HepG2 (cell line): ENCODE results near the gene DNAJC4. TPM values are rescaled to one million over a fixed set of nuclear protein-coding genes. Genes with fewer than 3 reads are reported as not detected.

Experiments used
- CAMTA2 ChIP-seq: sonication (generic); formaldehyde crosslinking; IDR thresholded peaks from 2 replicates; pipeline ENCODE4 v1.4.0; 2020; ENCODE audit warnings: mild to moderate bottlenecking, missing genetic modification reagents, borderline replicate concordance
- CBX5 ChIP-seq: sonication (generic); formaldehyde crosslinking; IDR thresholded peaks from 2 replicates; pipeline ENCODE4 v1.4.0; 2020; ENCODE audit warnings: missing genetic modification reagents, borderline replicate concordance
- ERF ChIP-seq: IDR thresholded peaks from 2 replicates; pipeline ENCODE4 v1.6.1; 2018; ENCODE audit warnings: missing biosample characterization, missing genetic modification reagents
- FOXC1 ChIP-seq: sonication (generic); formaldehyde crosslinking; IDR thresholded peaks from 2 replicates; pipeline ENCODE4 v1.8.0; 2022; ENCODE audit warnings: mild to moderate bottlenecking, missing genetic modification reagents, borderline replicate concordance
- FOXK1 ChIP-seq: sonication (generic); formaldehyde crosslinking; IDR thresholded peaks from 2 replicates; pipeline ENCODE4 v1.4.0; 2020; ENCODE audit warnings: low read depth, missing genetic modification reagents, borderline replicate concordance
- GLI4 ChIP-seq: sonication (generic); formaldehyde crosslinking; IDR thresholded peaks from 2 replicates; pipeline ENCODE4 v1.5.1; 2020; ENCODE audit warnings: missing genetic modification reagents, mild to moderate bottlenecking, moderate library complexity, borderline replicate concordance
- HDAC2 ChIP-seq: sonication (generic); formaldehyde crosslinking; IDR thresholded peaks from 2 replicates; pipeline ENCODE4 v1.4.0; 2020; ENCODE audit warnings: missing genetic modification reagents
- HNF1B ChIP-seq: sonication (generic); formaldehyde crosslinking; IDR thresholded peaks from 2 replicates; pipeline ENCODE4 v1.5.1; 2020; ENCODE audit warnings: mild to moderate bottlenecking, moderate library complexity, missing genetic modification reagents
- IKZF1 ChIP-seq: fragments of 450-650 bp; IDR thresholded peaks from 2 replicates; pipeline ENCODE4 v1.7.1; 2016
- IRF2 ChIP-seq: IDR thresholded peaks from 2 replicates; pipeline ENCODE4 v1.6.1; 2018; ENCODE audit warnings: missing genetic modification reagents, missing compliant biosample characterization
- JUND ChIP-seq: sonication (generic); formaldehyde crosslinking; IDR thresholded peaks from 2 replicates; pipeline ENCODE4 v1.8.0; 2022; ENCODE audit warnings: mild to moderate bottlenecking, missing genetic modification reagents
- KLF13 ChIP-seq: sonication (generic); formaldehyde crosslinking; IDR thresholded peaks from 2 replicates; pipeline ENCODE4 v1.4.0; 2020; ENCODE audit warnings: mild to moderate bottlenecking, missing genetic modification reagents
- KLF16 ChIP-seq, 2 experiments: sonication (generic) in 1 of 2; formaldehyde crosslinking in 1 of 2; IDR thresholded peaks; 2 replicates each; pipeline versions ENCODE4 v1.6.1 to v1.8.0; 2016 to 2023; ENCODE audit warnings: missing genetic modification reagents in 2 of 2, missing compliant biosample characterization in 1 of 2
- MIXL1 ChIP-seq: IDR thresholded peaks from 2 replicates; pipeline ENCODE4 v1.6.1; 2016
- MXD3 ChIP-seq: IDR thresholded peaks from 2 replicates; pipeline ENCODE4 v1.6.1; 2016; ENCODE audit warnings: mild to moderate bottlenecking, missing biosample characterization, missing genetic modification reagents
- SOX13 ChIP-seq, 3 experiments: fragments of 450-650 bp in 1 of 3; sonication (generic) in 1 of 3; formaldehyde crosslinking in 1 of 3; IDR thresholded peaks in 2 of 3; conservative IDR thresholded peaks in 1 of 3; 2 replicates each; pipeline versions ENCODE4 v1.5.0 to v1.6.1; 2016 to 2020; ENCODE audit warnings: antibody characterized with exemption in 1 of 3, mild to moderate bottlenecking in 1 of 3, missing compliant biosample characterization in 1 of 3, missing genetic modification reagents in 1 of 3, moderate library complexity in 1 of 3
- SRY ChIP-seq: sonication (generic); formaldehyde crosslinking; IDR thresholded peaks from 2 replicates; pipeline ENCODE4 v1.8.0; 2022; ENCODE audit warnings: mild to moderate bottlenecking, missing genetic modification reagents
- TRIM22 ChIP-seq: fragments of 450-650 bp; IDR thresholded peaks from 2 replicates; pipeline ENCODE4 v1.6.1; 2017
- ZBTB7A ChIP-seq: sonication (generic); formaldehyde crosslinking; IDR thresholded peaks from 2 replicates; pipeline ENCODE4 v1.8.0; 2022; ENCODE audit warnings: mild to moderate bottlenecking, missing genetic modification reagents
- ZFP36L2 ChIP-seq: sonication (generic); formaldehyde crosslinking; IDR thresholded peaks from 2 replicates; pipeline ENCODE4 v1.4.0; 2020; ENCODE audit warnings: missing genetic modification reagents
- ZNF317 ChIP-seq: sonication (generic); formaldehyde crosslinking; IDR thresholded peaks from 2 replicates; pipeline ENCODE4 v1.5.0; 2020; ENCODE audit warnings: mild to moderate bottlenecking, missing genetic modification reagents
- ZNF33B ChIP-seq: sonication (generic); formaldehyde crosslinking; IDR thresholded peaks from 2 replicates; pipeline ENCODE4 v1.5.1; 2020; ENCODE audit warnings: mild to moderate bottlenecking, missing genetic modification reagents
- ZNF709 ChIP-seq: sonication (generic); formaldehyde crosslinking; IDR thresholded peaks from 2 replicates; pipeline ENCODE4 v1.5.0; 2020; ENCODE audit warnings: mild to moderate bottlenecking, missing genetic modification reagents
- ZNF746 ChIP-seq: sonication (generic); formaldehyde crosslinking; IDR thresholded peaks from 2 replicates; pipeline ENCODE4 v1.8.0; 2022; ENCODE audit warnings: mild to moderate bottlenecking, missing genetic modification reagents
- ZNF782 ChIP-seq: sonication (generic); formaldehyde crosslinking; IDR thresholded peaks from 2 replicates; pipeline ENCODE4 v1.4.0; 2020; ENCODE audit warnings: missing genetic modification reagents, mild to moderate bottlenecking, borderline replicate concordance
- ZNF792 ChIP-seq: IDR thresholded peaks from 2 replicates; pipeline ENCODE4 v1.6.1; 2016
- ZSCAN25 ChIP-seq: sonication (generic); formaldehyde crosslinking; IDR thresholded peaks from 2 replicates; pipeline ENCODE4 v1.8.0; 2022; ENCODE audit warnings: mild to moderate bottlenecking, missing genetic modification reagents
- polyA plus RNA-seq, 8 experiments: library from polyadenylated mRNA; depleted of rRNA in 3 of 8; stranded (reverse) in 7 of 8; unstranded in 1 of 8; fragments of >200 nt; fragmentation: Illumina TruSeq in 4 of 8; extraction: Trizol in 4 of 8; gene quantifications; 2 replicates each; pipeline versions ENCODE4 v1.2.1 to v1.2.3, GENCODE V29; 2011 to 2016; ENCODE audit warnings: low read depth in 4 of 8, missing spikeins in 1 of 8, mixed read lengths in 1 of 8; ENCODE audit not compliant: insufficient read depth in 1 of 8
- total RNA-seq, 5 experiments: library from RNA; depleted of rRNA; stranded (reverse); fragments of >200 nt; fragmentation: Illumina TruSeq; extraction: Trizol; gene quantifications; 2 replicates each; pipeline ENCODE4 v1.2.3, GENCODE V29; 2016; ENCODE audit warnings: low read depth in 1 of 5

Gene DNAJC4
- total and polyA plus RNA-seq, 2 of the 13 experiments (the other 11 are each of a cell fraction or from before 2014, with no cell fraction given): 10.3 to 60.8 TPM

- TF ChIP-seq CBX5 (CRISPR knock-in tag) (peak; percentile 34; the same call in 1 of the 2 replicates), FOXK1 (CRISPR knock-in tag) (peak; percentile 89; the same call in 1 of the 2 replicates), KLF16 (CRISPR knock-in tag; IDR thresholded peaks at IDR 0.05) (peak in 1 of 2 experiments; percentile 81; a peak in 2 of 4 replicates), FOXC1 (CRISPR knock-in tag) (no peak; the same call in 1 of the 2 replicates), ZNF33B (no peak), JUND (CRISPR knock-in tag) (no peak), GLI4 (CRISPR knock-in tag) (no peak), CAMTA2 (CRISPR knock-in tag) (no peak), KLF13 (CRISPR knock-in tag) (no peak), SOX13 (IDR thresholded peaks at IDR 0.05) (no peak), SOX13 (CRISPR knock-in tag; conservative IDR thresholded peaks at IDR 0.05 in 1 of 2, IDR thresholded peaks at IDR 0.05 in 1 of 2) (peak in 1 of 2 experiments; percentile 33; a peak in 2 of 4 replicates), ZNF746 (CRISPR knock-in tag) (no peak; the same call in 1 of the 2 replicates), SRY (CRISPR knock-in tag) (no peak), ZNF792 (CRISPR knock-in tag) (0 out of 2 replicates have a peak, but pooled peaks have one; percentile 22), HNF1B (CRISPR knock-in tag) (peak; percentile 94), TRIM22 (no peak), IRF2 (CRISPR knock-in tag) (peak; percentile 79; the same call in 1 of the 2 replicates), ERF (CRISPR knock-in tag) (peak; percentile 70; the same call in 1 of the 2 replicates), ZNF782 (CRISPR knock-in tag) (peak; percentile 43; the same call in 1 of the 2 replicates), MXD3 (CRISPR knock-in tag) (peak; percentile 70; the same call in 1 of the 2 replicates), ZNF317 (CRISPR knock-in tag) (0 out of 2 replicates have a peak, but pooled peaks have one; percentile 14), ZNF709 (CRISPR knock-in tag) (no peak), IKZF1 (no peak), MIXL1 (0 out of 2 replicates have a peak, but pooled peaks have one; percentile 40), ZSCAN25 (CRISPR knock-in tag) (no peak), HDAC2 (peak; percentile 64), ZBTB7A (peak; percentile 37), ZFP36L2 (CRISPR knock-in tag) (no peak)
Observed at GRCh38 chr11:64269540-64270220, 39.3 kb downstream of the DNAJC4 start (continued).
